HG03378 (cell line): ENCODE data around the gene HLA-DPA1.
A peak's percentile ranks its signal among the peaks of the same experiment; 100 is the strongest.
"Not testable (repeated sequence)": the region's sequence is repeated elsewhere in the genome, so short reads cannot be mapped to it uniquely, and the experiment has no call there.

Experiments
- ATAC-seq: cut with Tn5 transposase; IDR thresholded peaks from one replicate; pipeline ENCODE4 v1.9.1; 2021; ENCODE audit warnings: mild to moderate bottlenecking, moderate library complexity; ENCODE audit not compliant: unreplicated experiment

The HLA-DPA1 gene

DNA sequence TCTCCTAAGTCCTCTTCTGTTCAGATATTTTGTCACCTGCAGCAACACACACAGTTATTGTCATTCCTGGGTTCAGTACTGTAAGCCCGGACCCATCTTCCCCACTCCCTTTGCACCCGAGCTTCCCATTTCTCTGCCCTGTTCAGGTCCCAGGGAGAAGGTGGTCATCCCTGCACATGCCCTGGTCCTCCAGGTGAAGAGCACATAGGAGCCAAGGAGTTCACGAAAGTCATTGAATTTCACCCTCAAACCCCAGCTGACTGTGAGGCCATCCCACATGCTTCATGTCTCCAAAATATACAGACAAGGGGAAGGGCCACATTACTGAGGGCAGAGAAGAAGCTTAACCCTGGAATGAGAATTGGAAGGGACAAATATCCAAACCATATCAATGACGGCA lies 8.1 kb downstream of the HLA-DPA1 start:
- ATAC-seq = no peak

DNA sequence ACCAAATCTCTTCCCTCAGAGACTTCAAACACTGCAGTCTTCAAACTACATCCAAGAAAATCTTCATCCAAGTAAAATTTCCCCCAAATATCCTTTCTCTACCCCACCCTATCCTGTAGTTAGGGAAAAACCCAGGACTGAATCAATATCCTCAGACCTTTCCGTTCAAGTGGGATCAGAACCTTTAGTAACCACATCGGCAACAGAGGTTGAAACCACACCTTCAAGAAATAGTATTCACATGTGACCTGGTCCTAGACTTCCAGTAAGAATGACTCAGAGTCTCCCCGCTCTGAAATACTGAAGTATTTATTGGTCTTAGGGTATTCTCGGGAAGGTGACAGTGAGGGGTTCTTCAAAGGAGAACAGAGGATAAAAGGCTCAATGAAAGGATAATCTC lies 8.7 kb downstream of the HLA-DPA1 start:
- no peak for ATAC-seq

DNA sequence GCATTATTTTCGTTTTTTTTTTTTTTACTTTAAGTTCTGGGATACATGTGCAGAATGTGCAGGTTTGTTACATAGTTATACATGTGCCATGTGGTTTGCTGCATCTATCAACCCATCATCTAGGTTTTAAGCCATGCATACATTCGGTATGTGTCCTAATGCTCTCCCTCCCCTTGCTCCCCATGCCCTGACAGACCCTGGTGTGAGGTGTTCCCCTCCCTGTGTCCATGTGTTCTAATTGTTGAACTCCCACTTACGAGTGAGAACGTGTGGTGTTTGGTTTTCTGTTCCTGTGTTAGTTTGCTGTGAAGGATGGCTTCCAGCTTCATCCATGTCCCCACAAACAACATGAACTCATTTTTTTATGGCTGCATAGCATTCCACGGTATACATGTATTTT lies 10.0 kb downstream of the HLA-DPA1 start:
- ATAC-seq = not testable (repeated sequence)

DNA sequence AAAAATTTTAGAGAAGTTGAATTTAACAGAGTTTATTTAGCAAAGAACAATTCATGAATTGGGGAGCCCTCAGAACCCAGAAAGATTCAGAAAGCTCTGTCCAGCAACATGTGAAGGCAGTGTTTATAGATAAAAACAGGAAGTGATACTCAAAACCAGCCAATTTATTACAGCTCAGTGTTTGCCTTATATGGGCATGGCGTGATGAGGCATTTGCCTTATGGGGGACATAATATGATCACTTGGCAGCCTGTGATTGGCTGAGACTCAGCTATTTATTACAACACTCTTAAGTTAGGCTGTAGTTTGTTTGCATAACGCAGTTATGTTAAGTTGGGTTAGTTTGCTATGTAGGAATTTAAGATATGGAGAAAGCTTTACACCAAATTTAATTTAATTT lies 11.5 kb downstream of the HLA-DPA1 start:
- no peak for ATAC-seq

DNA sequence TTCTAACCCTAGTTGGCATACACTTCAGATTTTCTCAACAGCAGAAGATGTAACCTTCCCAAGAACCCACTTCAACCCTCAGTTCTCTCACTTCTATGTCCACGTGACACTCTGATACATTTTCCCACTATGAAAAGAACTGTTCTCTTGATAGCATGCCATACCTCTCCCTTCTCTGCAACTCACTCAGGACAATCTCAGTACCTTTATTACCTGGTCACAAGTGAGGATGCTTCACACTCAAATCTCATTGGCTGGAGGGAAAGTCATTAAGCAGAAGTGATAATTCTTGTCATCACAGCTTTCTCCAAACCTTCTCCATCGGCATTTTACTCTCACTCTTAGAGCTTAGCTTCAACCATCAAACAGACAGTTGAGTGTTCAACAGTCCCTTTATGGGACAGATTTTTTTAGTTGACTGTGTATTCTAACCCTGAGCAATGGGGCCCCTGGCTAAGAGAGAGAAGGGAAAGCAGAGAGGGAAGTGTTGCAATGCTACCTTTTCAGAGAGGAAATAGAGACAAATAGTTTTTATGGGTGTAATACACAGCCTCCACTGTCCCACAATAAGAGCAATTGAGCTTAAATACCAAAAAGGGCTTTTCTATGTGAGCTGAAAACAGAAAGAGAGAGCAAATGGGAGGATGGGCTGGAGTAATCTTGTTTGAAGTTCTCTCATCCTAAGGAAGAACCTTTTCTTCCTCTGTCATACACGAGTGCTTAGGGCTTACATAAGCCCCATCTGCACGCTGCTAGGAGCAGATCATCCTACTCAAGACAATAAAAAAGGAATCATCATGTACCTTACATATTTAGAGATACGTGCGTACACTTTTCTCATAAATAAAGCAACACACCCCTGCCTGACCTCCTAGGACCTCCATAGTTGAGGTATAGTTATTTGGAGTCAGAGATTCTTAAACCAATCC lies 16.0 kb downstream of the HLA-DPA1 start:
- ATAC-seq = no peak

DNA sequence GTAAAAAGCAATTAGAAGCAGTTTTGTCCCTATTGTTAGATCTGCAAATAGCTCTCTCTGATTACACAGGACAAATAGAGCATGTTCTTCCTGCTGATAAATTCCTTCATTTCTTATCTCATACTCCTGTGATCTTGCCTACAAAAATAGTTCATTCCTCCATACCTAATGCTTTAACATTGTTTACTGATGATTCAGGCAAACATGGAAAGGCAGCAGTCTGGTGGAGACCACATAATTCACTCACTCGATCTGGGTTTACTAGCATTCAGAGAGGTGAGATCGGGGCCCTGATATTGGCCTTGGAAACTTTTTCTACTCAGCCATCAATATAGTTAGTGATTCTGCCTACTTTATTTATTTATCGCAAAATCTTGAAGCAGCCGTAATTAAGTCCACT lies 20.2 kb downstream of the HLA-DPA1 start:
- ATAC-seq = no peak

DNA sequence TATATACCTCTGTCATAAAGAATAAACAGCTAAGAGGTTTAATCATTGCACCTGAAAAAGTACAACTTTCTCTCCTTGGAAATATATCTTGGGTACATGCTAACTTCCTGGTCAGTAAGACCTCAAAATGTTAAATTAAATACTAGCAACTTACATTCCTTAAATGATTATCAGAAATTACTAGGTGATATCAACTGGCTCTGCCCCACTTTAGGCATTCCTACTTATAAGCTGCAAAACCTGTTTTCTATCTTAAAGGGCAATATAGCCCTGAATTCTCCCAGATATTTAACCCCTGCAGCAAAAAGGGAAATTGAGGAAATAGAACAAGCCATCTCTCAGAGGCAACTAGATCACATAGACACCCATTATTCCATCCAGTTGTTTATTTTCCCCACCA lies 20.8 kb downstream of the HLA-DPA1 start:
- ATAC-seq = no peak

DNA sequence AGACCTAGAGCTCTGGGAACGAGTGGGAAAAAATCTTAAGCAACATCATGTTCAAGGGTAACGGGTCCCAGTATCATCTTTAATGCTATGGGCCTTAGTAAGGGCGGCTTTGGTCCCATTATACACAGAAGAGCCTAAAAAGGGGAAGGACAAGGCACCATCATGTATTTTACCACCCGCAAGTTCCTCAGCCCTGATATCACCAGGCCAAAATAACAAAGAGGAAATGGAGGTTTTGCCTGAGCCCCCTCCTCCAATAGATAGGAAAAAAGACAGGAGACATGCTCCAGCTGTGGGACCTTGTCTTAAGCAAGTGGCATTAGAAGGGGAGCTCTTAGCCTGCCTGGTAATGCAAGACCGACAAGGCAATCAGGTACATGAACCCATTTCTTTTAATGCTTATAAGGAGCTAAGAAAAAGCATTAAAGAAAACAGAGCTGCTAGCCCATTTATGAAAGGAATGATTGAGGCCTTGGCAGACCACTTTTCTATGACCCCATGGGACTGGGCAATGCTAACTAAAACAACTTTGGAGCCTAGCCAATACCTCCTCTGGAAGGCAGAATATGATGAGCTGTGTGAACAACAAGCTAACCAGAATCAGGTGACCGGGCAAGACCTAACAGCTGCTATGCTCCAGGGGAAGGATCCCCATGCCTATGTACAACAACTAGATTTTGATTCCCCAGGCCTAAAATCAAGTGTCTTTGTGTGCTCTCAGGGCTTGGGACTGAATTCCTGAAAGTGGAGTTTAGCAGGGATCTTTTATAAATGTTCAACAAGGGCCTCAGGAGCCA lies 23.2 kb downstream of the HLA-DPA1 start:
- no peak for ATAC-seq

DNA sequence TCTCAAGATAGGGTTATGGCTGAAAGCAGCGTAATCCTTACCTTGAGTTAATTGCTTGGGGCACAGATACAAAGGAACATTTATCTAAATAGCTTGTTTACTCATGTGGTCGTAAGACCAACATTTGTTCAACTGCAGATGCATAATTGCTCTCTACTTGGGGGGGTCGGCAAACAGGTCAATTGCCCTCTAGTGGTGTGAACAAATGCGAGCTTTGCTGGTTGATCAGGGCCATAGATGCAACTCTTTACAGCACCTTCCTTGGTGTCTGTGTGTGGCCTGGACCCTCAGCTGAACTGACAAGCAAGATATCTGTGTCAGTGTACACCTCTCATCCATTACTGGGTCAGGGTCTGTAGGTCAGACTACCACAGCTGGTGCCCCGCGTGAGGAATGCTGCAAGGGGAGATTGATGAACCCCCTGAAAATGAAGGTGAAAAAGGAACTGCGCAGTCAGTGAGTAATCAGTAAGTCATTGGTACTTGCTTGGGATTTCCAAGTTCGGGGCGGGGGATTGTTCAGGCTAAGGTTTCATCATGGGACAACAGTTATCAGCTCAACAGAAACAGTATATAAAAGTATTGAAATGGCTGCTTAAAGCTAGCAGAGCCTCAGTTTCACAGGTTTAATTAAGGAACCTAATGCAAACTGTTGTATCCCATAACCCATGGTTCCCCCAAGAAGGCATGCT lies 24.0 kb downstream of the HLA-DPA1 start:
- no peak for ATAC-seq

DNA sequence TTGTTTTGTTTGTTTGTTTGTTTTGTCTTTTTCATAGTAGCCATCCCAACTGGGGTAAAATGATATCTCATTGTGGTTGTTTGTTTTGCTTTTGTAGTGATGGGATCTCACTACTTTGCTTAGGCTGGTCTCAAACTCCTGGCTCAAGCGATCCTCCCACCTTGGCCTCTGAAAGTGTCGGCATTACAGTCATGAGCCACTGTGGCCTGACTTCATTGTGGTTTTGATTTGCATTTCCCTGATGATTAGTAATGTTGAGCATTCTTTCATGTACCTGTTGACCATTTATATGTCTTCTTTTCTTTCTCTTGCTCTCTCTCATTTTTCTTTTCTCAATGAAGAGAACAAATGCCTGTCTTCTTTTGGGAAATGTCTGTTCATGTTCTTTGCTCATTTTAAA lies 33.3 kb downstream of the HLA-DPA1 start:
- ATAC-seq = no peak

DNA sequence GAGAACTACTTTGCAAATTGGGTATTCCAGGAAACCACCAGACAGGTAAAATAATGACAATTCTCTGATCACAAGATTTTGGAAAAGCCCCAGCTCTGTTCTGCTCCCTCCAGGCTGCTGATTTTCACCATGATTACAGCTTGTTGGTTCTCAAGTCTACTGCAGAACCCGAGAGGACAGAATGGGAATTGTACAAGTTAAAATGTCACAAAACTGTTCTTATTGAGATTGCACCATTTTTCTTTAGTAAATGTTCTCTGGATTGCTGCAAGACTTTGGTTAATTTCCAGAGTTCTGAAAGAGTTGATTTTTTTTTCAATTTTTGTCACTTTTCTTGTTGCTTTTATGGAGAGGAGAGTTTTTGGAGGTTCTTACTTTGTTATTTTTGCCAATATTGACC lies 36.9 kb downstream of the HLA-DPA1 start:
- no peak for ATAC-seq

DNA sequence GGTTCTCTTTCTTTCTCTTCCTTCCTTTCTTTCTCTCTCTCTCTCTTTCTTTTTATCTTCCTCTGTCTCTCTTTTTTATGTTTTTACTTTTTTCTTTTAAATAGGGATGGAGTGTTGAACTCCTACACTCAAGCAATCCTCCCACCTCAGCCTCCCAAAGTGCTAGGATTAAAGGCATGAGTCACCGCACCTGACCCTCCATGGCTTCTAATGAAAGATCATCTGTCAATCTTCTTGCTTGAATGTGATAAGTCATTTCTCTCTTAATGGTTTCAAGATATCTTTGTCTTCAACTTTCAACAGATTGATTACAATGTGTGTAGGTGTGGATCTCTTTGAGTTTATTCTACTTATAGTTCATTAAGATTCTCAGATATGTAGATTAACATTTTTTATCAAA lies 38.9 kb downstream of the HLA-DPA1 start:
- ATAC-seq = no peak

DNA sequence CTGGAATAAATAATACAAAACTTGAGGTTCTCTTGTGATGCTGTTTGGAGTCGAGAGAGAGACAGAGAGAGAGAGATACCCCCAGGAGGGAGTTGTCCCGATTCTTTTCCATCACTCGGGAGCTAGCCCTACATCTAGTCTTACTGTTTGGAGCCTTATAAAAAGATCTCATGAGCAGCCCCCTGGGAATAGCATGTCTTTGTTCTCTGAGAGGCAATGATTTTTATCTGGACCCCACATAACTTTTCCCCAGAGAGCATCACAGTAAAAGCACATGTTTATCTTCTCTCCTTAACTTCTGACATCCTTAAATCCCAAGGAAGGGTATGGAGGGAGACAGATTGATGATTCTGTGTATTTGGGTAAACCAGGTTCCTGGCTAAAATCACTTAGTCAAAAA lies 43.2 kb downstream of the HLA-DPA1 start:
- ATAC-seq = no peak

DNA sequence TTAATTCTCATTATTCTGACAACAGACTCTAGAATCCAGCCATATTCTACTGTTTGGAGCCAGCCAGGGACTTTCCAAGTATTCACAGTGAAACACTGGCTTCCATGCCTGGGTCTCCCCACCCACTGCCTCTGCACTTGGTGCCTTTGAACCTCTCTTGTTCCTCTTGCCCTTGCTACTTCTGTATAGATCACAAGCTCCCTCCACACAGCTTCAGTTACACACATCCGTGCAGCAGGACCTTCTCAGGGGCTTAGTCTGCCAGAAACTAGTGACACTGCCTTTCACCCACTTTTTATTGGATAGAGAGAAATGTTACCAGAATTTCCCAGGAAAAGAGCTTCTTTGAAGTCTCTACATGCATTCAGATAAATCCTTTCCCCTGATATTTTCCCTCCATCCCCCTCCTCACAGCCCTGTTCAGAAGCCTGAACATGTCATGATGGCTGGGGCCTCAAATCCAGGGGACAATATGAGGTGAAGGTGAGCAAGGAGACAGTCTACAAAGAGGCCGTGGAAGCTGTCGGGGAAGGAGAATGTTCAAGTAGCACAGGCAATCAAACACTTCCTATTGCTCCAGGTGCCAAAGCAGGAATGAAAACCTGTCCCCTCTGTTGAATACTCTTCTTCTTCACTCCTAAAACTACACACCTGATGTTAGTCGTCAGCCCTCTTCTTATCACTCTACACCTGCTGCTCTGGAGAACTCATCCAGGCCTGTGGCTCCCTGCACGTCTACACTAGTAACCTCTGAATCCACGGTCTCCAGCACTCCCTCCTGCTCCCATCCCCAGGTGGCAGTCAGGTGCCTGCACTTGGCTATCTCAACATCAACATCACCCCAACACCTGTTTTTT lies 43.9 kb downstream of the HLA-DPA1 start:
- ATAC-seq = peak; percentile 72

DNA sequence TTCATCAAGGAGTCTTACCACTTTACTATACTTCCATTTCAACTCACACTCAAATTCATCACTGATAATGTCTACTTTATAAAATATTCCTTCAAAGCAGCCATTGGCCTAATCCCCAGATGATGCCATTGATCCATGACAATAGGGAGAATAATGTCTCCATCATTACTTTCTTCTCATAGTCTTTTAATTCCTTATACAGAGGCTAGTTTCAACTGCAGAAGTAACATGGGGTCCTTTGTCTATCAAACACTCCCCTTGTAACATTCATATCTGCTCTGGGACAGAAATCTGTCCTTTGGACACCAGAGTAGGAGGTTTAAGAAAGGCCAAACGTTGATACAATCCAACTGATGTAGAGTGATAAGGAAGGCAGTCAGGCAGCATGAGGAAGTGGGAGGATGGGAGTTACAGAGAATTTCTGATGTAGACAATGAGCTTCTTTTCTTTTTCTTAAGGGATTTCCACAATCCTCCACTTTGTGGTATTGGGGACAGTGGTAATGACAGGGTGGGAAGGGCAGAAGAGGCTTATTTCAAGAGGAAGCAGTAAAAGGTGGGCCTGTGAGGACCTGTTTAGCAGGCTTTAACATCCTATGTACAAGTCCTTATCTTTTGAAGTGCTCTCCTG lies 45.1 kb downstream of the HLA-DPA1 start:
- no peak for ATAC-seq

DNA sequence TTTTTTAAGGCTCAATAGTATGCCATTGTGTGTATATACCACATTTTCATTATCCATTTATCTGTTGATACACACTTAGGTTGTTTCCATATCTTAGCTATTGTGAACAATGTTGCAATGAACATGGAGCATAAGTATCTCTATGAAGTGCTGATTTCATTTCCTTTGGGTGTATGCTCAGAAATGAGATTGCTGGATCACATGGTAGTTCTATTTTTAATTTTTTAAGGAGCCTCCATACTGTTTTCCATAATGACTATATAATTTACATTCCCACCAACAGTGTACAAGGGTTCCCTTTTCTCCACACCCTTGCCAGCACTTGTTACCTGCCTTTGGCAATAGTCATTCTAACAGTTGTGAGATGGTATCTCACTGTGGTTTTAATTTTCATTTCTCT lies 48.9 kb downstream of the HLA-DPA1 start:
- no peak for ATAC-seq

DNA sequence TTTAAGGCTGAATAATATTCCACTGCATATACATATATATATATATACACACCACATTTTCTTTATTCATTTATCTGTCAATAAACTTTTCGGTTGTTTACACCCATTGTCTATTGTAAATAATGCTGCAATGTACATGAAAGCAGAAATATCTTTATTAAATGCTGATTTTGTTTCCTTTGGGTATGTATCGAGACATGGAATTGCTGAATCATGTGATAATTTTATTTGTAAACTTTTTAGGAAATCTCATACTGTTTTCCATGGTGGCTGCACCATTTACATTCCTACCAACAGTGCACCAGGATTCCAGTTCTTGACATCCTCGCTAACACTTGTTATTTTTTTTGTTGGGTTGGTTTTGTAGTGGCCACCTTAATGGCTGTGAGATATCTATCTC lies 49.9 kb downstream of the HLA-DPA1 start:
- ATAC-seq = no peak

DNA sequence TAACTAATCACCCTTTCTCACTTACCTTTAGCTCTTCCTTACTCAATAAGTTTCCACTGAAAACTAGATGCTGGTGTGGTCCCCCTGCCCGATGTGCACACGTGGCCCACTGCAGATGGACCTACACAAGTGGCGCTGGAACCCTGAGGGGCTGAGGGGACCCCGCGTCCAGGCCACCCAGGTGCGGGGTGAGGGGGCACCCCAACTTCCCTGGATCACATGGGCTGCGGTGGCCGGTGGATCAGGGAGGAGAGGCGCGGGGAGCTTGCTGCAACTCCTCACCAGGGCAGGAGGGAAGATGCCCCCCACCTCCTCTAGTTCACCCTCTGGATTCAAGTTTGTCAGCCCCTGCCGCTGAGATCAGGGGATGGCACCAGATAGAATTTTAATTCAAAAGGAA lies 51.5 kb downstream of the HLA-DPA1 start:
- no peak for ATAC-seq

DNA sequence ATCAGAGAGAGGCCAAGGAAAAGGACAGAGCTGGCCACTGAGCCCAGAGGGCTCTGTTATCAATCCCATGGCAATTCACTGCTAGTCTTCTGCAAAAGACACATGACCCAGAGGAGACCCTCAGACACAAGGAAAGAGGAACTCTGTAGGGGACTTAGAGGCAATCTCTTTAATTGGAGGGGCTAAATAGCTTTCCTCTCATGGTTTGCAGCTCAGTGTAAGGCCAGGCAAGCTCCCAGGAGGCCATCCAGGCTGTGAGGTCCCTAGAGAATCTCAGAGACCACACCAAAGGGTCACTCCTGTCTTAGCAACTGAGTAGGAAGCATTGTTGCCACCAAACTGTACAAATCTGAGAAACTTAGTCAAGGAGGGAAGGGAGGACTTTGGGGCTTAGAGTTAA lies 54.1 kb downstream of the HLA-DPA1 start:
- ATAC-seq = peak; percentile 2

DNA sequence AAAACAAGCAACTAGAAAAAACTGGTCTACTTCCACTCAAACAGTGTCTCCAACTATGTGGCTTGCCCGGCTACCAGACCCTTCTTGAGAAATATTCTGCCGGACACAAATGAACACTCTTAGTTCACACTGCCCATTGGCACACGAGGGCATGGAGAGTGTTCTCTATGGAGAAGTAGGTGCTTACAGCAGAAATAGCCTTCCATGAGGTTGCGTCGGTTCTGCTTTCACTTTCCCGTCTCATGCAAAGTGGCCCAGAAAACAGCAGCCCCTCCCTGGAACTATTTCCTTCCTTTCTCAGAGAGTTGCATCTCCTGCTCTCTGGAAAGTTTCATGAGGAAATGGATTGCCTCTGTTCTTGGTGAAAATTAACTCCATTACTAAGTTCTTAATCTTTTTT lies 54.5 kb downstream of the HLA-DPA1 start:
- peak; percentile 65 for ATAC-seq
